ENCODE data around the gene TMBIM1.

Gene TMBIM1

DNA sequence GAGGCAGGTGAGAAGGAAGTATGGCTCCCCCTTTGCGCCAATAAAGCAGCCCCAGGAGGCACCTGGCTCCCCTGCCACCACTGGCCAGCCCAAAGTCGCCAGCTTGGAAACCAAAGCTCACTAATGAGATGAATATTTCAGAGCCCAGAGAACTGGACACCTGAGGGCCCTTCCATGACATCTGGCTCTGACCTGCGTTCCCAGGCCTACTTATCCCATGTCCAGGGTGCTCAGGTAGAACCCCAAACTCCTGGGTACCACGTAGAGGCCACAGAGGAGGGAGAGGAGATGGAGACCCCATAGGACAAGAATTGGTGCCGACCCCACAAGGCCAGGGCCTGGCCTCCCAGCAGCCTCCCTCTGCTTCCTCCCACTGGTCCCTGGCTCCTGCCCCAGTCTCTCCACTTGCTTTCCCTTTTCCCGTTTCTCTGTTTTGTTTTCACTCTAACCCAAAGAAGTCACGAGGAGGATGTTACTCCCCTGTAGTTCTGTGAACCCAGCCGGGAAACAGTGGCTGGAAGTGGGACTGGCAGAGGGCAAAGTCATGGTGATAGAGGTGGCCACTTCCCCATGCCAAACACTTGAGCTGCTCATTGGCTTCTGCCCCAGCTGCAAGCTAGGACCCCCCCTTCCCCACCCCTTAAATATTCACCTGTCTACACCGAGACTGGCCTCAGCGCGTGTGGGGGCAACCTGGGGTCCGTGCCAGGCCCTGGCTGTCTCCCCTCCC, 820 bp downstream of the TMBIM1 start:
- no peak for FAIRE-seq
- TF ChIP-seq POLR2A (IDR thresholded peaks at IDR 0.05; ENCODE audit: low read depth, low read length): no peak

GRCh38 chr2:218290316-218291261, 1.7 kb downstream of the TMBIM1 start:
- DNase-seq (ENCODE audit: insufficient read length, low spot score) (no peak), FAIRE-seq (no peak)
- TF ChIP-seq POLR2A (IDR thresholded peaks at IDR 0.05; ENCODE audit: low read depth, low read length): no peak

More for the DNA sequence above, 820 bp downstream of the TMBIM1 start:
- no peak for DNase-seq (ENCODE audit: insufficient read length, low spot score)

DNA sequence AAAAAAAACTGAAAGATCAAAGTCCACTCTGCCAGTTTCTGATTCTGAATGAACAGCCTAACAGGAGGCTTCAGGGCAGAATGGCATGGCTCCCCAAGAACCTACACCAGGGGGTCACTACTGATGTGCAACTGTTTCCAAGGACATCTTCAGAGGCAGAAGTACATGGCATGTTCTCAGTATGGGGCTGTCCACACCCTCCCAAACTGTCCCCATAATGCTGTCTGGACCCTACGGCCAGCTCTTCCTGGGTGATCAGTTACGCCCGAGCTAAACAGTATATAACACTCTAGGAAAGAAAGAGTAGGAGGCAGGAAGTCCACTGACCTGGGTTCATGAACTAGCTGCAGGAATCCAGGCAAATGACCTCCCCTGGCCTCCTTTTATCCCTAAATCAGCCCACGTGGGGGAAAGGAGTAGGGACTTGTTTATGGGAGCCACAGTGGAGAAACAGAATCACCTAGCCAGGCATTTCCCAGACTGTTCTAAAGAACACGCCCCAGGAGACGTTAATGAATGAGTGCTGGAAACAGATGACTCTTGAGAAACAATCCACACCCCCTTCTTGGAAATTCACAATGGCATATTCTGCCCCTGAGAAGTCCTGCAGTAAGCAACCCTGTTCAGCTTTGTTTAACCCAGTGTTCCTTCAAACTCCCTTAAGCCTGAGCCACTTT, 2.5 kb downstream of the TMBIM1 start:
- FAIRE-seq: no peak
- TF ChIP-seq POLR2A (IDR thresholded peaks at IDR 0.05; ENCODE audit: low read depth, low read length): no peak
- no peak for DNase-seq (ENCODE audit: insufficient read length, low spot score)

GRCh38 chr2:218286570-218287459, 5.5 kb downstream of the TMBIM1 start:
- DNase-seq (ENCODE audit: insufficient read length, low spot score) (peak; percentile 83), FAIRE-seq (peak; percentile 53)
- TF ChIP-seq POLR2A (IDR thresholded peaks at IDR 0.05; ENCODE audit: low read depth, low read length): peak; percentile 34; the same call in 1 of the 2 replicates

GRCh38 chr2:218285604-218286003, 6.7 kb downstream of the TMBIM1 start:
- TF ChIP-seq POLR2A (IDR thresholded peaks at IDR 0.05; ENCODE audit: low read depth, low read length): no peak
- no peak for FAIRE-seq
- no peak for DNase-seq (ENCODE audit: insufficient read length, low spot score)

DNA sequence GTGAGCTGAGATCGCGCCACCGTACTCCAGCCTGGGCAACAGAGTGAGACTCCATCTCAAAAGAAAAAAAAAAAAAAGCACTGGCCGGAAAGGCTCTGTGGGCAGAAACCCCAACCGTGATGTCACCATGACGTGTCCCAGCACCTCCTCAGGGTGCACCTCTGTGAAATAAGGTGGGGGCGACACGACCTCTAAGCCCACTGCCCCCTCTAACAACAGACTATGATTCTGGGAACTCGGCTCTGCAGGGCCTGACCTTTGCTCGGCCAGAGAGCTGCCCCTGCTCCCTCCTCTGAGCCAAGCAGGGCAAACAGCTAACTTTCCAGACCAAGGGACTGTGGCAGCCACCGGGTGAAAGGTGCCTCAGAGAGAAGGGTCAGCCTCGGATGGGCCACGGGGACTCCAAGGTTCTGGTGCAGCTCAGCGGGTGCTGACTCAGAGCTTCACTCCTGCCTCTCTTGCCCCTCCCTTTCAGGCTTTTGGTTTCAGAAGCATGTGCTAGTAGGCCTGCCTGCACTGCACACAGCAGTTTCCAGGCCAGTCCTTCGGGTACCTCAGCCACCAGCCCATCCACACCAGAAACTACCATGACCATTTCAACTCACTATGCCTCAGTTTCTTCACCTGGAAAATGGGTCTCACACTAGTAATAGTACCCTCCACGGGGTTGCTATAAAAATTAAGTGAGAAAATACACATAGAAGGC, 8.0 kb downstream of the TMBIM1 start:
- FAIRE-seq: peak; percentile 71
- DNase-seq (ENCODE audit: insufficient read length, low spot score): peak; percentile 80
- TF ChIP-seq POLR2A (IDR thresholded peaks at IDR 0.05; ENCODE audit: low read depth, low read length): no peak

- TF ChIP-seq POLR2A (IDR thresholded peaks at IDR 0.05; ENCODE audit: low read depth, low read length): no peak
- DNase-seq (ENCODE audit: insufficient read length, low spot score): no peak
- no peak for FAIRE-seq
Measured at GRCh38 chr2:218282173-218282991, 9.9 kb downstream of the TMBIM1 start.

DNA sequence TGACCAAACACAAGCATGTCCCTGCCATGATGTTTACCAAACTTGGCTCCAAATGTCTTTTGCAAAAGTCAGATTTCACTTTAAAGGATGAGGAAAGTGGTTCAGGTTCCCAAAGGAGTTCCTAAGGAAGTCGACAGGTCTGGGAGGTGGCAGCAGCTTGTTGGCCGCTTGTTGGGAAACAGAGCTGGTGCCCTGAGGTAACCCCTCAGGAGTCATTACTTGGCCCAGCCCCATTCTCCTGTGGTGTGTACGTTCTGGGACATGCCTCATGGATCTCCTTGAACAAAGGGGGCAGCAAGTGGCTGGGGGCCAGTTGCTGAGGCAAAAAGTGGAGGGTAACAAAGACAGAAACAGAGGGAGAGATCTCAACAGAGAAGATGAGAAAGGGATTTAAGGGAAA, 10.9 kb downstream of the TMBIM1 start:
- no peak for TF ChIP-seq POLR2A (IDR thresholded peaks at IDR 0.05; ENCODE audit: low read depth, low read length)
- no peak for FAIRE-seq
- DNase-seq (ENCODE audit: insufficient read length, low spot score): no peak

DNA sequence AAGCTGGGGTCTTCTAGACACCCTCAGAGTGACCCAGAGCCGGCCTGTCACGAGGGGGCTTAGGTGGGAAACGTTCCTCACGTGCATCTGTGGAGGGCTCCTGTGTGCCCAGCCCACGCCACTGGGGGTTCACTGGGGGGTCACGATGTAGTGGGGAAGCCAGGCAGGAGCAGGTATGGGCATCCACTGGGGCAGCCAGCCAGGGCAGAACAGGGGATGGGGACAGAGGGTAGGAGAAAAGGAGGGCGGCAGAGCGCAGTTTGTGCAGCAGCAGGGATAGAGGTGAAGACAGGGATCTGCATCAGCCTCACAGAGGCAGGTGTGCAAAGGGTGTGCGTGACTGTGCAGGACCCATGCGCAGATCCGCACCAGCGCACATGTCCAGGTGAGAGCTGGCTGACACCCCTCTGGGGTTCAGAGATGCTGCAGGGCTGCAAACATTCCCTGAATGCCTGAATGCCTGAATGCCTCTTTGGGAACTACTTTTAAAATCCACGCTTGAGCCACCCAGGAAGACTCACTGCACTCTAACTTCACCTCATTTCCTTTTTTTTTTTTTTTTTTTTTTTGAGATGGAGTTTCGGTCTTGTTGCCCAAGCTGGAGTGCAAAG, 11.9 kb downstream of the TMBIM1 start:
- FAIRE-seq (no peak), DNase-seq (ENCODE audit: insufficient read length, low spot score) (no peak)
- TF ChIP-seq POLR2A (IDR thresholded peaks at IDR 0.05; ENCODE audit: low read depth, low read length): no peak

DNA sequence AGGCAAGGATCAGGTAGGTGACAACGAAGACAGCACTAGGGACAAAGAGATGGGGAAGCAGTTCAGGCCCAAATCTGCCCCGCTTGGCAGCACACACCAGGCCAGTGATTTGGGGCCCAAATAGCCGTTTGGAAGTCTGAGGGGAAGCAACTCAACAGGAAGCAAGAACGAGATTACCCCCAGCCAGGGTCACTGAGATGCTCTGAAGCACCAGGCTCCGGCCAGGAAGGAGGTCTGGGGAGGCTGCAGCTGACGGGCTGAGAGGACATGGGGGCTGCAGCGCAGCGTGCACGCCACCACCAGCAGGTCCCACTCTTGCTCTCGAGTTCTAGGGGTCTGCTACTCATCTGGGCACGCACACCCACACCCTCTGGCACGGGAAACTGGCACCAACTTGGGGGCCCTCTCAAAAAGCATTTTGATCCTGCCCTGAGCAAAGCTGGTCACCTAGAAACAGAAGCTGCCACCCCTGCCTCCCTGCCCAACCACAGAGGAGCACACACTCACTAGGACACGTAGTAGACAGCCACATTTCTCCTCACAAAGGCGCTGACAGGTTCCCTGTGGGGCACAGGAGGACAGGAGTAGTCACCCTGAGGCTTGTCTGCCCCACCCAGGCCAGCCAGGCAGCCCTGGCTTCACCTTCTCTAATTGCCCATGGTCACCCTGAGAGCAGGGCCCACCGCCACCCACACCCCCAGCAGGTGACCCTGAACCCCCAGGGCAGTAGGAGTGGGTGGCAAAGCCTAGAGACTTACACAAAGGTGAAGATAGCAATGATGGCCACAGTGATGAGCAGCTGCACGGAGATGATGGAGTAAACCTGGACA, 13.6 kb downstream of the TMBIM1 start:
- no peak for DNase-seq (ENCODE audit: insufficient read length, low spot score)
- FAIRE-seq: no peak
- TF ChIP-seq POLR2A (IDR thresholded peaks at IDR 0.05; ENCODE audit: low read depth, low read length): no peak

- FAIRE-seq (no peak), DNase-seq (ENCODE audit: insufficient read length, low spot score) (no peak)
- no peak for TF ChIP-seq POLR2A (IDR thresholded peaks at IDR 0.05; ENCODE audit: low read depth, low read length)
Measured at GRCh38 chr2:218277921-218278320, 14.4 kb downstream of the TMBIM1 start.
